ENCODE data around the gene ISYNA1.
"Not testable (repeated sequence)": the region's sequence is repeated elsewhere in the genome, so short reads cannot be mapped to it uniquely, and the experiment has no call there.

The ISYNA1 gene

GRCh38 chr19:18419699-18420460 is 18.1 kb downstream of the ISYNA1 start:
- in situ Hi-C loops (cut with MboI; ENCODE audit: low sequenced_read_pairs): no loop called here
- peak; percentile 11 to 68 for DNase-seq (ENCODE audit: low spot score in 2 of 2)
- peak overlapping the region; percentile 60 for H3K4me3 ChIP-seq
- no peaks in the 10 kb centered on the region for H3K9me3 ChIP-seq
- H3K36me3 ChIP-seq (replicated peaks): no peaks in the 10 kb centered on the region
- H3K4me1 ChIP-seq: peaks cover 23% of the 10 kb centered on the region
- H3K27me3 ChIP-seq (ENCODE audit: low read depth): no peaks in the 10 kb centered on the region

- peak; percentile 63 to 82 for DNase-seq (ENCODE audit: low spot score in 2 of 2)
- peak within 1 kb of the TSS; percentile 60 for H3K4me3 ChIP-seq
- H3K27me3 ChIP-seq (ENCODE audit: low read depth): no peaks in the 10 kb centered on the region
- H3K4me1 ChIP-seq: peaks cover 23% of the 10 kb centered on the region
- in situ Hi-C loops (cut with MboI; ENCODE audit: low sequenced_read_pairs): no loop called here
- H3K9me3 ChIP-seq: no peaks in the 10 kb centered on the region
- H3K36me3 ChIP-seq (replicated peaks): no peaks in the 10 kb centered on the region
These were observed 18.7 kb downstream of the ISYNA1 start, which contains the start of gene SSBP4 for GRCh38 chr19:18419195-18419698. Gene SSBP4, plus strand, starts transcription at chr19:18419398. Its CDS starts 251 bp downstream, at chr19:18419649.

GRCh38 chr19:18418483-18419194 is 19.3 kb downstream of the ISYNA1 start:
- Histone ChIP-seq H3K36me3 (replicated peaks) (no peaks in the 10 kb centered on the region), H3K4me1 (peaks cover 23% of the 10 kb centered on the region), H3K9me3 (no peaks in the 10 kb centered on the region), H3K4me3 (peak overlapping the region; percentile 60), H3K27me3 (ENCODE audit: low read depth) (no peaks in the 10 kb centered on the region)
- in situ Hi-C loops (cut with MboI; ENCODE audit: low sequenced_read_pairs): no loop called here
- DNase-seq (ENCODE audit: low spot score in 2 of 2): peak in 1 of 2 experiments; percentile 25

- in situ Hi-C loops (cut with MboI; ENCODE audit: low sequenced_read_pairs): no loop called here
- no peaks in the 10 kb centered on the region for H3K27me3 ChIP-seq (ENCODE audit: low read depth)
- peaks cover 23% of the 10 kb centered on the region for H3K4me1 ChIP-seq
- no peaks in the 10 kb centered on the region for H3K36me3 ChIP-seq (replicated peaks)
- peak overlapping the region; percentile 32 for H3K4me3 ChIP-seq
- H3K9me3 ChIP-seq: no peaks in the 10 kb centered on the region
- no peak for DNase-seq (ENCODE audit: low spot score in 2 of 2)
These were observed 19.9 kb downstream of the ISYNA1 start for GRCh38 chr19:18418029-18418482.

GRCh38 chr19:18417250-18418028 is 20.5 kb downstream of the ISYNA1 start:
- peak; percentile 82 to 92 for DNase-seq (ENCODE audit: low spot score in 2 of 2)
- Histone ChIP-seq H3K4me1 (peaks cover 23% of the 10 kb centered on the region), H3K4me3 (peak overlapping the region; percentile 32), H3K27me3 (ENCODE audit: low read depth) (no peaks in the 10 kb centered on the region), H3K9me3 (no peaks in the 10 kb centered on the region), H3K36me3 (replicated peaks) (no peaks in the 10 kb centered on the region)
- in situ Hi-C loops (cut with MboI; ENCODE audit: low sequenced_read_pairs): no loop called here

- H3K9me3 ChIP-seq: no peaks in the 10 kb centered on the region
- H3K36me3 ChIP-seq (replicated peaks): no peaks in the 10 kb centered on the region
- peaks cover 23% of the 10 kb centered on the region for H3K4me1 ChIP-seq
- in situ Hi-C loops (cut with MboI; ENCODE audit: low sequenced_read_pairs): no loop called here
- H3K27me3 ChIP-seq (ENCODE audit: low read depth): no peaks in the 10 kb centered on the region
- peak overlapping the region; percentile 32 for H3K4me3 ChIP-seq
- peak; percentile 86 to 96 for DNase-seq (ENCODE audit: low spot score in 2 of 2)
These were observed 21.1 kb downstream of the ISYNA1 start for GRCh38 chr19:18416778-18417249.

- H3K4me1 ChIP-seq: peaks cover 23% of the 10 kb centered on the region
- no peak overlapping the region for H3K4me3 ChIP-seq
- in situ Hi-C loops (cut with MboI; ENCODE audit: low sequenced_read_pairs): no loop called here
- DNase-seq (ENCODE audit: low spot score in 2 of 2): no peak
- no peaks in the 10 kb centered on the region for H3K36me3 ChIP-seq (replicated peaks)
- no peaks in the 10 kb centered on the region for H3K9me3 ChIP-seq
- no peaks in the 10 kb centered on the region for H3K27me3 ChIP-seq (ENCODE audit: low read depth)
These were observed 22.6 kb downstream of the ISYNA1 start for GRCh38 chr19:18415178-18415867.

GRCh38 chr19:18414504-18415177 is 23.3 kb downstream of the ISYNA1 start:
- DNase-seq (ENCODE audit: low spot score in 2 of 2): no peak
- in situ Hi-C loops (cut with MboI; ENCODE audit: low sequenced_read_pairs): no loop called here
- Histone ChIP-seq H3K4me3 (no peak overlapping the region), H3K4me1 (peaks cover 21% of the 10 kb centered on the region), H3K27me3 (ENCODE audit: low read depth) (no peaks in the 10 kb centered on the region), H3K36me3 (replicated peaks) (no peaks in the 10 kb centered on the region), H3K9me3 (no peaks in the 10 kb centered on the region)

GRCh38 chr19:18412610-18413239 is 25.2 kb downstream of the ISYNA1 start:
- Histone ChIP-seq H3K36me3 (replicated peaks) (no peaks in the 10 kb centered on the region), H3K4me3 (no peak overlapping the region), H3K9me3 (no peaks in the 10 kb centered on the region), H3K27me3 (ENCODE audit: low read depth) (no peaks in the 10 kb centered on the region), H3K4me1 (peaks cover 13% of the 10 kb centered on the region)
- in situ Hi-C loops (cut with MboI; ENCODE audit: low sequenced_read_pairs): no loop called here
- DNase-seq (ENCODE audit: low spot score in 2 of 2): no peak

GRCh38 chr19:18408053-18408476 is 29.9 kb downstream of the ISYNA1 start:
- Histone ChIP-seq H3K36me3 (replicated peaks) (no peaks in the 10 kb centered on the region), H3K4me3 (no peak overlapping the region), H3K4me1 (no peaks in the 10 kb centered on the region), H3K27me3 (ENCODE audit: low read depth) (no peaks in the 10 kb centered on the region), H3K9me3 (no peaks in the 10 kb centered on the region)
- in situ Hi-C loops (cut with MboI; ENCODE audit: low sequenced_read_pairs): loop anchor here (5.0 kb wide), 1 partner anchor 56 kb away; no protein-coding TSS in a partner anchor
- DNase-seq (ENCODE audit: low spot score in 2 of 2): peak in 1 of 2 experiments; percentile 75

GRCh38 chr19:18406749-18407148 is 31.2 kb downstream of the ISYNA1 start:
- Histone ChIP-seq H3K9me3 (no peaks in the 10 kb centered on the region), H3K27me3 (ENCODE audit: low read depth) (no peaks in the 10 kb centered on the region), H3K36me3 (replicated peaks) (no peaks in the 10 kb centered on the region), H3K4me3 (no peak overlapping the region), H3K4me1 (no peaks in the 10 kb centered on the region)
- DNase-seq (ENCODE audit: low spot score in 2 of 2): no peak
- in situ Hi-C loops (cut with MboI; ENCODE audit: low sequenced_read_pairs): loop anchor here (5.0 kb wide), 1 partner anchor 54 kb away; no protein-coding TSS in a partner anchor

GRCh38 chr19:18405754-18406153 is 32.2 kb downstream of the ISYNA1 start:
- not testable (repeated sequence) for H3K4me3 ChIP-seq; H3K36me3 ChIP-seq (replicated peaks); H3K9me3 ChIP-seq; H3K4me1 ChIP-seq; DNase-seq (ENCODE audit: low spot score in 2 of 2); H3K27me3 ChIP-seq (ENCODE audit: low read depth)
- in situ Hi-C loops (cut with MboI; ENCODE audit: low sequenced_read_pairs): loop anchor here (5.0 kb wide), 1 partner anchor 53 kb away; no protein-coding TSS in a partner anchor

All from HAP-1 (cell line).